Glutamatergic neuron (in vitro differentiated cells): Measurements from ENCODE around the gene DPP4. TPM values are rescaled to one million over a fixed set of nuclear protein-coding genes. Genes with fewer than 3 reads are reported as not detected.

Experiments
- DNase-seq: peaks from one replicate; pipeline ENCODE4 v3.0.0; 2022
- H3K27ac Mint-ChIP-seq: one replicate; pipeline ENCODE4 v1.8.0; 2020; ENCODE audit warnings: mild to moderate bottlenecking, mixed read lengths, inconsistent platforms; ENCODE audit not compliant: unreplicated experiment
- H3K27me3 Mint-ChIP-seq: one replicate; pipeline ENCODE4 v1.8.0; 2020; ENCODE audit warnings: mild to moderate bottlenecking, moderate library complexity, mixed read lengths, inconsistent platforms; ENCODE audit not compliant: unreplicated experiment
- H3K36me3 Mint-ChIP-seq: one replicate; pipeline ENCODE4 v1.8.0; 2020; ENCODE audit warnings: mild to moderate bottlenecking, mixed read lengths, inconsistent platforms; ENCODE audit not compliant: unreplicated experiment
- H3K4me1 Mint-ChIP-seq: one replicate; pipeline ENCODE4 v1.8.0; 2020; ENCODE audit warnings: mild to moderate bottlenecking, low read depth, mixed read lengths, inconsistent platforms; ENCODE audit not compliant: unreplicated experiment
- H3K4me3 Mint-ChIP-seq: one replicate; pipeline ENCODE4 v1.8.0; 2020; ENCODE audit warnings: mild to moderate bottlenecking, mixed read lengths, inconsistent platforms; ENCODE audit not compliant: unreplicated experiment
- H3K9me3 Mint-ChIP-seq: one replicate; pipeline ENCODE4 v1.8.0; 2020; ENCODE audit warnings: mild to moderate bottlenecking, moderate library complexity, mixed read lengths, inconsistent platforms; ENCODE audit not compliant: unreplicated experiment
- total RNA-seq: library from RNA; stranded (reverse); fragmentation: NEBNext Ultra II Directional; extraction: Animal tissue kit (Norgen Biotek cat#: 25700); gene quantifications from one replicate; pipeline ENCODE4 v1.2.1, GENCODE V29; 2021; ENCODE audit not compliant: unreplicated experiment
- TF ChIP-seq, protein P1 (sequence below): fragments of 200-600 bp; sonication (generic); IDR thresholded peaks from one replicate; pipeline ENCODE4 v1.5.0; 2021; ENCODE audit not compliant: partially characterized antibody, unreplicated experiment

Gene DPP4
- total RNA-seq, 1 donor from 2014 or later, result 0.20 TPM

DNA sequence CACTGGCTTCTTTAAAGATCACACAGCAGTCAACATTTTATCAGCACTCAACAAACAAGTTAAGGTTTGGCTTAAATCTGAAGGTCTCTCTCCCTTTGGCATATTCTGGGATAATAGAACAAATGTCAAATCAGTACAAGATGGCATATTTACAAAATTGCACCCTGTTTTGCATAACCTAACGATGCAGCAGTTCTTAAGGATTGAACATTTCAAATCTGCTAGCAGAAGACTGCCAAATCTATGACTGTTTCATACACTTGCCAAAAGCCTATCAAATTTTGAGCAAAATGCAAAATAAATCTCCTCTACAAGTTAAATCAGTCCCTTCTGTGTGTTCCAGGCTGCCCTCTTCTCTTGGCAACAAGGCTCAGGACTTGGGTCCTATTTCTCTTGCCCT lies 73.6 kb downstream of the DPP4 start:
- Mint-ChIP-seq H3K36me3 (no peaks in the 10 kb centered on the region), H3K4me3 (no peak overlapping the region)
- DNase-seq, result no peak

GRCh38 chr2:161999321-161999720 lies 74.7 kb downstream of the DPP4 start:
- Mint-ChIP-seq H3K9me3 (peaks cover 7% of the 10 kb centered on the region), H3K4me1 (peaks cover 47% of the 10 kb centered on the region), H3K27me3 (peaks cover 2% of the 10 kb centered on the region), H3K27ac (no peak overlapping the region), H3K4me3 (no peak overlapping the region), H3K36me3 (no peaks in the 10 kb centered on the region)
- TF ChIP-seq, protein P1, sequence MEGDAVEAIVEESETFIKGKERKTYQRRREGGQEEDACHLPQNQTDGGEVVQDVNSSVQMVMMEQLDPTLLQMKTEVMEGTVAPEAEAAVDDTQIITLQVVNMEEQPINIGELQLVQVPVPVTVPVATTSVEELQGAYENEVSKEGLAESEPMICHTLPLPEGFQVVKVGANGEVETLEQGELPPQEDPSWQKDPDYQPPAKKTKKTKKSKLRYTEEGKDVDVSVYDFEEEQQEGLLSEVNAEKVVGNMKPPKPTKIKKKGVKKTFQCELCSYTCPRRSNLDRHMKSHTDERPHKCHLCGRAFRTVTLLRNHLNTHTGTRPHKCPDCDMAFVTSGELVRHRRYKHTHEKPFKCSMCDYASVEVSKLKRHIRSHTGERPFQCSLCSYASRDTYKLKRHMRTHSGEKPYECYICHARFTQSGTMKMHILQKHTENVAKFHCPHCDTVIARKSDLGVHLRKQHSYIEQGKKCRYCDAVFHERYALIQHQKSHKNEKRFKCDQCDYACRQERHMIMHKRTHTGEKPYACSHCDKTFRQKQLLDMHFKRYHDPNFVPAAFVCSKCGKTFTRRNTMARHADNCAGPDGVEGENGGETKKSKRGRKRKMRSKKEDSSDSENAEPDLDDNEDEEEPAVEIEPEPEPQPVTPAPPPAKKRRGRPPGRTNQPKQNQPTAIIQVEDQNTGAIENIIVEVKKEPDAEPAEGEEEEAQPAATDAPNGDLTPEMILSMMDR, result no peak
- no peak for DNase-seq

More for the DNA sequence above, 73.6 kb downstream of the DPP4 start:
- Mint-ChIP-seq H3K27me3 (peaks cover 2% of the 10 kb centered on the region), H3K4me1 (peaks cover 36% of the 10 kb centered on the region), H3K27ac (no peak overlapping the region), H3K9me3 (peaks cover 5% of the 10 kb centered on the region)
- TF ChIP-seq, protein P1, result no peak

- DNase-seq, result no peak
- Mint-ChIP-seq H3K27ac (no peak overlapping the region), H3K27me3 (peaks cover 2% of the 10 kb centered on the region), H3K36me3 (no peaks in the 10 kb centered on the region), H3K4me3 (no peak overlapping the region), H3K4me1 (peaks cover 47% of the 10 kb centered on the region), H3K9me3 (peaks cover 4% of the 10 kb centered on the region)
- TF ChIP-seq, protein P1, result no peak
Measured at GRCh38 chr2:161998857-161999256, 75.2 kb downstream of the DPP4 start.

DNA sequence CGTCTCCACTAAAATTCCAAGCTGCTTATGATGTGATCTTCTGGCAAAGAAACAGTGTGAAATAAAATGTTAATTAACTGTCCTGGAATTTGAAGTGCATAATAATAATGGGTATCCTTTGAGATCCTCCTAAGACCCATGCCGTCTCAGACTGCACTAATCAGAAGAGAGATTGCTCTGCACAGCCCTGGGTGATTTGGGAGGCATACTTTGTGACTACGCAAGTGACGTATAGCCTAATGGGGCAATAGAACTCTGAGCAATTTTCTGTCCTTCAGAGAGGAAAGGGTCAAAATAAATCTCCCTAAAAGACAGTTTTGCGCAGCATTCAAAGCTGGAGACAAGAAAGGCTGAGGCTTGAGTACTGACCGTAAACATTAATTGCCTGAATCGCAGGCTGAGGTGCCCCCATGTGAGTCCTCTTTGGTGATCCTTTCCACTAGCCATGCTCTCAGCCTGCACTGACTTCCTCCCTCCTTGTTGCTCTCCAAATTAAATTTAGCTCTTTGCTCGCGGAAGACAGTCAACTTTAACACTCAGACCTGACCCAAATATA lies 76.0 kb downstream of the DPP4 start:
- Mint-ChIP-seq H3K4me1 (peaks cover 47% of the 10 kb centered on the region), H3K4me3 (no peak overlapping the region), H3K9me3 (peaks cover 4% of the 10 kb centered on the region), H3K36me3 (no peaks in the 10 kb centered on the region), H3K27me3 (peaks cover 2% of the 10 kb centered on the region), H3K27ac (no peak overlapping the region)
- TF ChIP-seq, protein P1, result no peak
- DNase-seq, result no peak

GRCh38 chr2:161995553-161996016 lies 78.4 kb downstream of the DPP4 start:
- TF ChIP-seq, protein P1, result no peak

More at GRCh38 chr2:161995553-161996016, 78.4 kb downstream of the DPP4 start:
- Mint-ChIP-seq H3K27ac (peak overlapping the region; percentile 45), H3K4me1 (peaks cover 36% of the 10 kb centered on the region), H3K27me3 (peaks cover 2% of the 10 kb centered on the region), H3K9me3 (peaks cover 4% of the 10 kb centered on the region), H3K36me3 (no peaks in the 10 kb centered on the region), H3K4me3 (no peak overlapping the region)
- no peak for DNase-seq
